HG02763 (cell line): ENCODE measurements around the gene CPA5.

Experiments
- ATAC-seq: cut with Tn5 transposase; IDR thresholded peaks from one replicate; pipeline ENCODE4 v1.9.1; 2021; ENCODE audit warnings: mild to moderate bottlenecking, moderate library complexity; ENCODE audit not compliant: unreplicated experiment

CPA5 gene

DNA sequence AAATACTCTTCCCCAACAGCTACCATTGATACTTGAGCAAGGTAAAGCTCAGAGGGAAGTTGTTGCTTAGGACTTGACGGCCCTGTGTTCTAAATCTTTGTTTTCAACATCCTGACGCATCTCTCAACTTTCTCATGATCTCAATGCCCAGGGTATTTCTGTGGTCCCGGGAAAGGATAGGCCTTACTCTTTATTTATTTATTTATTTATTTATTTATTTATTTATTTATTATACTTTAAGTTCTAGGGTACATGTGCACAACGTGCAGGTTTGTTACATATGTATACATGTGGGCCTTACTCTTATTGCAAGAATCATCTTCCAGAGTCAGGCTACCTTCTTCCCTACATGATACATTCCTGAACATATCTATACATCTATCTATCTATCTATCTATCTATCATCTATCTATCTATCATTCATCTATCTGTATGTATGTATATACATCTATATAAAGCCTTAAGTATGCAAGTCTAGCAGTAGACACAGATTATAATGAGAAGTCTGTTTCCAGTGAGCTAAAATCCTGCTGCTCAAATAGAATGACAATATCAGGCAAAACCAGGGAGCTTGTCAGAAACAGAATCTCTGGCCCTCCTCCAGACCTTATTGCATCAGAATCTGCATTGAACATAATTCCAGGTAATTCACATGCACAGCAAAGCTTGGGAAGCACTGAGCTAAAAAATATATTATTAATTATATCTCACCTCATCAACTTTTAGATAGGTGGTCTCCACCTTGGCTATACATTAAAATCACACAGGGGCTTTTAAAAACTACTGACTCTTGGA lies 12.2 kb upstream of the CPA5 start:
- ATAC-seq, result no peak

DNA sequence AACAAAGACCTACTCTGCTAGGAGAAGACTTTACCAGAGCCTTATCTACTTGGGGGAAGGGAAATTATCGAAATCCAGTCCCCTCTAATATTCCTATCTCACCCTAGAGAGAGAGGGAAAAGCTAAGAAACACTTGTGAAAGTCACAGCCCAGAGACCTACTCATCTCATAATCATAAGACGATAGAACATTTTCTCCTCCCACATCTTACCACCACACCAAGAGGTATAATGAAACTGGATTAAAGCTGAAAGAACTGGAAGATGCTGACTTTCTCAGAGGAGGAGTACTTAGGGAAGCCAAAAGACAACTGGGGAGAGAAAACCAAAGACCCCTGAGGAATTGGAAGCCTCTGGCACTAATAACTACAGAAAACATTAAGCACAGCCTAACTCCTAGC lies 10.8 kb upstream of the CPA5 start:
- no peak for ATAC-seq

DNA sequence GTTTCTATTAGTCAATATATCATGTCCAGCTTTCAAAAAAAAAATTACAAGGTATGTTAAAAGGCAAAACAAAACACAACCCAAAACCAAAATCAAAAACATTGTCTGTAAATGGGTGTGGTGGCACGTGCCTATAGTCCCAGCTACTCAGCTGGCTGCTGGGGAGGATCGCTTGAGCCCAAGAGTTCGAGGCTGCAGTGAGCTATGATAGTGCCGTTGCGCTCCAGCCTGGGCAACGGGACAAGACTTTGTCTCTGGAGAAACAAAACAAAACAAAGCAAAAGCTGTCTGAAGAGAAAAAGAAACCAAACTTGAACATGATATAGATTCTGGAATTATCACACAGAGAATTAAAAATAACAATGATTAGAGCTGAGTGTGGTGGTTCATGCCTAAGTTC lies 10.3 kb upstream of the CPA5 start:
- no peak for ATAC-seq

DNA sequence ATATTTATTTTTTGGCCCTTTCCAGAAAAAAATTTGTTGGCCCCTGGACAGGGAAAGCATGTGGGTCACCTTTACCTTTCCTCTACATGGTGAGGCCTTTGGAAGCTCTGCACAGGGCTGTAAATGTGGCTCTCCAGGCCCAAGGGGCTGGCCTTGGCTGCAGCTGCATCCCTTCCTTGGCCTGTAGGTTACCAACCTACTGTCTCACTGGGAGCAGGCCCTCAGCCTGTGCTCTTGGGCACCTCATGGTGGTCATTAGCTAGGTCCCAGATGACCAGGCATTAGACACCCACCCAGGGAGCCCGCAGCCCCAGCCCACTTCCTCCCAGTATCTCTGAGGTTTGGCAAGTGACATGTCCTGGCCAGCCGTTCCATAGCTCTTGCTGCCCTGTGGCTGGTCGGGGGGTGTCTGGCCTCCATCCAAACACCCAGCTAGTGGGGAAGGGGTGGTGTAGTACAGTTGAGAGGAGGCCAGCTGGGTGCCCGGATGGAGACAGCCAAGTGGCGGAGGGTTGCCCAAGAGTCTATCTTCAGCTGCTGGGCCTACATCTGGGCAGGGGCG lies 7.1 kb upstream of the CPA5 start:
- no peak for ATAC-seq

DNA sequence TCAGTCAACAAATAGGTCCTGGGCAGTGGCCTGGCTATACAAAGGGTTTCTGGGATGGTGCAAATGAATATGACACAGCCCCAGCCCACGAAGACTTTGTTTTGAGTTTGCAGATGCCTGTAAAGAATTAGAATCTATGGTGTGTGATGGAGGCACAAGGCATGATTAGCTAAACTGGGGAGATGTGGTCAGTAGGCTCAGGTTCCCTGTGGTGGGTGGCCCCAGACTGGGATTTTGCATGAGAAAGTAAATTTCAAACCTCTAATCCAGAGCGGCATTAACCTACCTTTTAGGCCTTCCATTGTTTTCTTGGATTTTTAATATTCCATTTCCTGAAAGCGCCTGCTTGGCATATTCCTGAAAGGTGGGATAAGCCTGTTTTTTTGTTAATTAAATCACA lies 6.4 kb upstream of the CPA5 start:
- no peak for ATAC-seq

DNA sequence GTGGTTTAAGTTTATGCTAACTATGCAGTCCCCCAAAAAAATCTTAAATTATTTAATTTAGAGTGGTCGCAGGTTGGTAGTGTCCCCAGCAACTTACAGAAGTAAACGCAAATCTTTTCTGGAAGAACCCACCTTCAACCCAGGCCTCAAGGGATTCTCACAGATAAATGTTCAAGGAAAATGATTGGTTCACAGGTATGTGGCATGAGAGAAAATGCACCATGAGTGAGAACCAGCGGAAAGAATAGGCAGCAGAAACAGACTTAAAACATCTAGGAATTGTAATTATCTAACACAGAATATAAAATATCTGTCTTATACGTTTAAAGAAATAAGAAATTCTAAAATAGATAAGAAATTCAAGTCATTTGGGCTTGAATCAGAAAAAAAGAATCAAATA lies 2.7 kb upstream of the CPA5 start:
- no peak for ATAC-seq

DNA sequence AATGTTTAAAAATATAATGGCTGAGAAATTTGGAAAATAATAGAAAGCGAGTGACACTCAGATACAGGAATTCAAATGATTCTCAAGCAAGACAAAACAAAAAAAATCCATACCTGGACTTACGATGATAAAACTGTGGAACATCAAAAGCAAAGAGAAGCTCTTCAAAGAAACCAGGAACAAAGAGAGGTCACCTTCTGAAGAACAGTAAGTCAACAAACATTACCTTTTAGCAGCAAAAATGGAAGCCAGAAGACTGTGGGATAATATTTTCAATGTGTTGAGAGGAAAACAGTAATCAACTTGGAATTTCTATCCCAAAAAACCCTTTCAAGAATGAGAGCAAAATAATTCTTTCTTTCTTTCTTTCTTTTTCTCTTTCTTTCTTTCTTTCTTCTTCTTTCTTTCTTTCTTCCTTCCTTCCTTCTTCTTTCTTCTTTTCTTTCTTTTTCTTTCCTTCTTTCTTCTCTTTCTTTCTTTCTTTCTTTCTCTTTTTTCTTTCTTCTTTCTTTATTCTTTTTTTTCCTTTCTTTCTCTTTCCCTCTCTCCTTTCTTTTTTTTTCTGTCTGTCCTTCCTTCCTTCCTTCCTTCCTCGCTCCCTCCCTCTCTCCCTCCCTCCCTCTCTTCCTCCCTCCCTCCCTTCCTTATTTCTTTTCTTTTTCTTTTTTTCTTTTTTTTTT lies 1.8 kb upstream of the CPA5 start:
- ATAC-seq, result no peak

DNA sequence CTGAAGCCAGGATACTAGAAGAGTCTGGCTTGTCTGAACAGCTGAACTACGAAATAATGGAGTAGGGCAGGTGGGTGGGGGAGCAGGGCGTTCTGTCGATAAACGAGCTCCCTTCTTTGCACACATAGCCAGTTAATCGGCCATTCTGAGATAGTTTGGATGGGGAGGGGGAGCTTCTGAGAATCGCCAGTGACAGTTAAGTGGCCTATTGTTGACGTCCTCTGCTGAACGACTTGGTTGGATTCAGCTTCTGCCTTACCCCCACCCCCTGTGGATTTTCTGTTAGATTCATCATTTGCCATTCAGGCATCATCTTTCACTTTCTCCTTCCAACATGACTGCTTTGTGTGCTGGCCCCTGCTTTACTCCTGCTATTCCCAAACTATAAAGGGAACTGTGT lies 520 bp downstream of the CPA5 start:
- ATAC-seq, result no peak

DNA sequence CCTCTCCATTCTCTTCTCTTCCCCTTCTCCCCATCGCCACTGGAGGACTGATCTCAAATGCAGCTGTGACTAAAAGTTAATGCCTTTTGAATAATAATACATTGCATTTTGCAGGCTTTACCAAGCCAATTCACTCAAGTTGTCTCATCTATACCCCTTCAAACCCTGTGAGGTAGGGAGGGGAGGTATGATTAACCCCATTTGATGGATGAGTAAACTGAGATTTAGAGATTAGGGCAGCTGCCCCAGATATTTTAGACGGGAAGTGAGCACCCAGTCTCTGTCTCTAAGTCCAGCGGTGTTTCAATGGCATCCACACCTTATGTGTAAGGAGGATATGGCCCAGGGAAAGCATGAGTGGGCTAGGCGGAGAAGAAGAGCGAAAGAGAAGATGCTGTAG lies 1.1 kb downstream of the CPA5 start:
- no peak for ATAC-seq

DNA sequence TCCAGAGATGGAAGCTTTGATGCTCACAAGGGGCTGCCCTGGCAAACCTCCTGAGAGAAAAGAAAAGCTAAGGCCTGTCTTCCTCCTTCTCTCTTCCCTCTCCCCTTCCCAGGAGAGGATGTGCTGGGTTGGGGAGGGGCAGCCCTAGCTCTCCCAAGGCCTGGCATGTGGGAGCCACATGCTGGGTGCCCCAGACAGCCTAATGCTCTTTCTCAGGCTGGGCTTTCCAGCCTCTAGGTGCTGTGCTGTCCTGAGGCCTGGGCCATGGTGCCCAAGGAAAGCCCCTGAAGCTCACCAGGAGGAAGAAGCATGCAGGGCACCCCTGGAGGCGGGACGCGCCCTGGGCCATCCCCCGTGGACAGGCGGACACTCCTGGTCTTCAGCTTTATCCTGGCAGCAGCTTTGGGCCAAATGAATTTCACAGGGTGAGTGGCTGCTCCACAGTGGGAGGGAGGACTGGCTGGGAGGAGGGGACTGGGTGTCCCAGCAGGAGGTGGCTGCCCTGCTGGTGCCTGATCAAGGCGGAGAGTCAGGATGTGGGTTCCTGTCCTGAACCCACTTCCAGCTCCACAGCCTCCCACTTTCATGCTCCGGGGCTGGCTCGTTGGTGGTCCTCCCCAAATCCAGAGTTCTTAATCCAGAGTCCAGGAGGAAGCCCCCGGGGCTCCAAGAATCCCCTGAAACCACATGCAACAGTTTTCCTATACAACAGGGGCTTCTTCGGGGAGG lies 1.7 kb downstream of the CPA5 start:
- ATAC-seq, result no peak

DNA sequence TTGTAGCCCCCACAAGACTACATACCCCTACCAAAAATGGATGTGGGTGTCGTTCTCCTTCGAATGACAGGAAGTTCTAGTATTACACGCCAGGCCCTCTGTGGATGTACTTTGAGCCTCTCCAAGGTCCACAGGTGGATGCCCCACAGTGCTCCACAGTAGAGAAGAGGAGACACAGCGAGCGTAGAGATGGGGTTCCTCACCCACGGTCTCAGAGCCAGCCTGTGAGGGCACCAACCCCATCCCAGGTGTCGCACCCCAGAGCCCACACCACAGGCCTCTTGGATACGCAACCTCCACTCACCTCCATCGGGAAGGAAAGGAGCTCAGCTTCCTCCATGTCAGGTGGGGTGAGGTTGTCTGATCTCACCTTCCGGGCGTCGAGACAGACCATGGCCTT lies 2.3 kb downstream of the CPA5 start:
- ATAC-seq, result no peak

DNA sequence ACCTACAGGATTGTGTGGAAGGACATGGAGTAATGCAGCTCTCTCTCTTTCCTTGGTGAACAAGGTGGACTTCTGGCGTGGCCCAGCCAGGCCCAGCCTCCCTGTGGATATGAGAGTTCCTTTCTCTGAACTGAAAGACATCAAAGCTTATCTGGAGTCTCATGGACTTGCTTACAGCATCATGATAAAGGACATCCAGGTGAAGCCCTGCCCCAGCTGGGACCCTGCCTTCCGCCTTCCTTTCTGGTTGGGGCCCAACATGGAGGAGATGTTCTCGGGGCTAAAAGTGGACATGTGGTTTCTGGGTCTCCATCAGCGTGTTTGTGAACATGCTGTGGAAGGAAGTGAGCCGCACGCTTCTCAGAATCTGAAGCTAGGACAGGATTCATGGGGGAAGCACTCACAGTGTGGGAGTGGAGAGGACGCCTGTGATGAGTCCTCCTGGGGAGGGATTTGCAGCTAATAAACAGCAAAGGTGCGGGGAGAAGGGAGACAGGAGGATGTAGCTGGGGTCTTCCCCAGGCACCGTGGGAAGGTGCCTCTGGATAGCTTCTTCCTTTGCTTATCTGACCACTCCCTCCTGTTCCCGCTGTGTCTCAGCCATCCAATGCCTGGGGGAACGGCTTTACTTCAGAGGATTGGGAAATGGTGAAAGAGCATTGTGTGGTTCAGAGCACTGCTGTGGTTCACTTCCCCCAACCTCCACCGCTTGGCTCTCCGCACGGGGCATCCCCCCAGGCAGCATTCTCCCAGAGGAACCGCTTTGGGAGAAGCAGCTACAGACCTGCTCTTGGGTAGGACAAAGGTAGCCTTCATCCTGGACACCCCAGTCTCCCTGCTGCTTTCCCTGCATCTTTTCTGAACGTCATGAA lies 5.5 kb downstream of the CPA5 start:
- ATAC-seq, result no peak

DNA sequence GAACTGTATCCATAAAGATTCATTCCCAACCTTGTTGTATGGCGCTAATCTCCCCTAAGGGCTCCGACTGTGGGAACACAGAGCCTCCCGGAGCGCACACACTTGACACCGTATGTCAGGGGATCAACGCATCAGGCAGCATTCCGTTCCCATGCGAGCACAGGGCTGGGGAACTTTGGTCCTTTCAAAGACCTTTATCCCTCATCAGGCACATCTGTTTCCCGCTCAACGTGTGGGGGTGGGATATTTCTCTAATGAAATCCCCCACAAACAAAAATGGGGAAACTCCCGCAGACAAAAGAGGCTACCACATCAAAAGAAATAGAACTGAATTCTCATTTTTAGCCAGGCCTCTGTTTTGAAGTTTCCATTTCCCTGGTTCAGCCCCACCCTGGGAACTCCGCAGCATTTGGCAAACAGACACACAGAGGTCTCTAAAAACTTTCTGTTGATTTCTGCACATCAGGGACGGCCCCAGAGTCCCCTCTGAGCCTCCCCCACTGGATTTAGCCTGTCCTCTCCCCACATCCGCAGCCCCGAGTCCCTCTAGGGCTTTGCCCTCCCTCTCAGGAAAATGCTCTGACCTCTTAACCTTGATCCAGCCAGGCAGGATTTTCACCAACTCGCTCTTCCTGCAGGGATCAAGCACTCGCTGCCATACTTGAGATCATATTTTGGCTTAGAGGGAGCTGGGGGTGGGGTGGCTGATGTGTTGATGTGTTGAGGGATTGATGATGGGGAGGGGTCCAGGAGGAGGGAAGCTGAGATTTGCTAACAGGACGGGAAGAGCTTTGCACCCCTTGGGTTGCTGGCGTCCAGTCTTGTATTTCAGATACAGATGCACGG lies 6.6 kb downstream of the CPA5 start:
- ATAC-seq, result no peak

DNA sequence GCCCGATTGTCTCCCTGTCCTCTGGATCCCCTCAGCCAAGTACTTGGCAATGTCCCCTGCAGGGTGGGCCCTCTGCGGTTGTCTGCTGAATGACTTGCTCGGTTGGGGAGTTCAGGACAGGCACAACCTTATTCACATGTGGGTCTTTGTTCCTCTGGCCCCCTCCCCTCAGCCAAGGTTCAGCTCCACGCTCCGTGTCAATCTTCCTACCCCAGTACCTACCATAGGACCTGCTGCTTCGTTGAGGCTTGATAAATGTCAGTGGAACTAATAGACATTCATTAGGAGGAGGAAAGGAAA lies 7.1 kb downstream of the CPA5 start:
- ATAC-seq, result no peak

DNA sequence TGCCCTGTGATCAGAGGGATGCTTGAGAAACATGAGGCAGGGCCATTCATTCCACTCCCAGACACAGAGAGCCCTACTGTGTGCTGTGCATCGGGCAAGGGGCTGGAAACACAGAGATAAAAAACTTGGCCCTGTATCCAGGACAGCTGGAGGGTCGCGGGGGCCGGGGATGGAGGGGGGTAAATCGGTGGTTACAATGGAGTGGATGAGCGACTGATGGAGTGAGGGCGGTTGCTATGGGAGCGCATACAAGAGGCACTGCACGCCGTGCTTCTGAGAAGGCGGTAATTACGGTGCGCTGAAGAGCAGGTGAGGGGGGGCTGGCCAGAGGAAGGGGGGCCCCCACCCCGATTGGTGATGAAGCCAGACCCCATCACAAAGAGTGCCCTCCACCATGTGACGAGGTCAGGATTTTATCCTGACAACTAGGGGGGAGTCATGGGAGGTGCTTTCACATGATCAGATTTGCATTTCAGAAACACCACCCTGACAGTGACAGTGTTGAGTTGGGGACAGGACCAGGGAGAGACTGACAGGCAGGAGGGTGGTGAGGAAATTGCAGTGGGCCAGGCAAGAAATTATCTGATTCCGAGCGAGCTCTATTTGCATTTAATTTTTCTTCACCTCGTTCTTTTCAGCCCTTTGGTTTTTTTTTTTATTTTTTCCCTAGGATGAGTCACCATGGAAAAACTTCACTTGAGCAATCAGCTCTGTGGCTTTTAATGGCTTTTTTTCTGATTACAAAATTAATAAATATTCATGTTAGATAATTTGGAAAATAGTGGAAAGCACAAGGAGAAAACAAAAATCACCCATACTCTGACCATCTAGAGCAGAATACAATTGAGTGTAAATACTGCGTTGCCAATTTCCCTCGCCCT lies 7.8 kb downstream of the CPA5 start:
- no peak for ATAC-seq

DNA sequence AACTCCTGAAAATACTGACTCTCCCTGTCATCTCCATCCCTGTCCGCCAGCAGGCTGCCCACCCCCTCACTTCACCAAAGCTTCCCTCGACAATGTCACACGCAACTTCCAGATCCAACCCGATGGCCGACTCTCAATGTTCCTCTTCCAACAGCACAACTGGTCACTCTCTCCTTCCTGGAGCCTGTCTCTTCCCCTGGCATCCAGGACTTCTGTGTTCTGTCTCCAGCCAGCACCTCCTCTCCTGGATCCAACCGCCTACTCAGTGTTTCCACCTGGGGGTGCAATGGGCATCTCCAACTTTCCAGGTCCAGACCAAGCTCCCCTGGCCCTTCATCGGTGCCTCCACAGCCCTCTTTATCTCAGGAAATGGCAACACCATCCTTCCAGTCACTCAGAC lies 8.6 kb downstream of the CPA5 start:
- ATAC-seq, result no peak

DNA sequence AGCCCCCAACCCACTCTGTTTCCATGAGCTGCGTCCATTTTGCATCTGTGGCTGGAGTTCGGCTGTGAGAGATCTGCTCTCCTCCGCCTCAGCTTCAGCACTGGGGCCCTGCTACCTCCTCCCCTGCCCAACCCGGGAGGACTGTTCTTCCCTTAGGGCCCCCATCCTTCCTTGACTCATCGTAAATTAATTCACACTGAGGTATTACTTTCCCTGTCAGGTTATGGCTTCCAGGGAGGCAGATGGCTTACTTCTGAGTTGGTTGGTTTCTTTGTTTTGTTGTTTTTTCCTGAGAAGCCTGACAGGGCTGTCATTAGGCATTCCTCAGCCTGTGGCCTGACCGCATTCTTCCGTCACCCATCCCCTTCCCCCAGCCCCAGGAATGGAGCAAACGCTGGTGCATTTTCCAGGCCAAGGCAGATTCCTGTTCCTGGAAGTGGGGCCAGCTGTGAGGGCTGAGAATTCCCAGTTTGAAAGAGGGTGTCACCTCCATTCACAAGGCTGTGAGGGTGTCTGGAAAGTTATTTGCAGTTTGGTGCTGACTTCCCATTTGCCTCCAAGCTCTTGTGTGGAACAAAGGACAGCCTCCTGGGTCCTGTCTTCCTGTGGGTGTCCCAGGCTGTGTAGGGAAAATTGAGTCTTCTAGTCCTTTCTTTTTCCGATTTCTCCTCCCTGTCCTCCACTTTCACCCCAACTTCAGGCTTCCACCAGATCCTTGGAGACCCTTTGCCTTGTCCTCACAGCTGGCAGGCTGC lies 11.7 kb downstream of the CPA5 start:
- ATAC-seq, result no peak

DNA sequence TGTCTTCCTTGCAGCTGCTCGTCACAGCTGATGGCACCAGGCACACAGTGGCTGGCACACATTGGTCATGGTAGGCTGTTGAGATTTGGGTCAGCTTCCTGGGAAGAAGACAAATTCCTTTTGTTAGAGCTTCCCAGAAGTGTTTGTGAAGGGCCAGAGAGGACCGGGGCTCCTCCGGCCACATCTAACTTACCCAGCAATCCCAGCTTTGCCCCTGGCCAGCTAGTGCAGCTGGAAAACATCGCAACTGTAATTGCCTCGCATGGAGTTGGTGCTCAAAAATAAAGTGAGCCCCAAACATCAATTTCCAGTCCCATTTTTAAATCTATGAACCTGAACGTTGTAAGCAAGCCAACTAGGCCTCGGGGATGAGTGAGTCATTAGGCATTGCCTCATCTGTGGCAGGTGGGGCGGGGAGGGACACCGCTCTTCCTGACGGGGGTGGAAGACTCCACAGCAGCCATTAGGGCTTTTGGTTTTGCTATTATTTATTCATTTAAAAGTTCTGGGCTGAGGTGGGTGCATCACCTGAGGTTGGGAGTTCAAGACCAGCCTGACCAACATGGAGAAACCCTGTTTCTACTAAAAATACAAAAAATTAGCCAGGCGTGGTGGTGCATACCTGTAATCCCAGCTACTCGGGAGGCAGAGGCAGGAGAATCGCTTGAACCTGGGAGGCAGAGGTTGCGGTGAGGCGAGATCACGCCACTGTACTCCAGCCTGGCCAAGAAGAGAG lies 12.4 kb downstream of the CPA5 start:
- no peak for ATAC-seq
